OCI-LY3 (cell line): ENCODE results near the gene SLC25A20.

ENCODE experiments used
- CTCF ChIP-seq: fragments of 200-600, 300-600 bp; sonication (generic); IDR thresholded peaks from 2 replicates; pipeline ENCODE4 v1.5.1; 2014; ENCODE audit warnings: antibody characterized with exemption, low read length, low read depth
- EZH2phosphoT487 ChIP-seq: fragments of 200-600 bp; shearing (Covaris generic); IDR thresholded peaks from 2 replicates; pipeline ENCODE4 v1.6.1; 2018; ENCODE audit warnings: antibody characterized with exemption, mixed run types, low read depth

- TF ChIP-seq CTCF (no peak), EZH2phosphoT487 (no peak)
Measured at GRCh38 chr3:48819234-48820221, 79.2 kb downstream of the SLC25A20 start.
